GM19099 (cell line): ENCODE measurements around the gene AMBRA1.

ENCODE experiments used
- POLR2A ChIP-seq: IDR thresholded peaks from 3 replicates; pipeline ENCODE4 v1.6.1; 2011; ENCODE audit warnings: low read depth; ENCODE audit not compliant: insufficient read length; ENCODE audit errors: extremely low read depth

AMBRA1 gene

GRCh38 chr11:46381048-46381818 lies 212.6 kb downstream of the AMBRA1 start, which contains the start of gene MDK:
Gene MDK (plus strand): TSS chr11:46381669. CDS start chr11:46382058, 389 bp downstream.
- TF ChIP-seq POLR2A: no peak

DNA sequence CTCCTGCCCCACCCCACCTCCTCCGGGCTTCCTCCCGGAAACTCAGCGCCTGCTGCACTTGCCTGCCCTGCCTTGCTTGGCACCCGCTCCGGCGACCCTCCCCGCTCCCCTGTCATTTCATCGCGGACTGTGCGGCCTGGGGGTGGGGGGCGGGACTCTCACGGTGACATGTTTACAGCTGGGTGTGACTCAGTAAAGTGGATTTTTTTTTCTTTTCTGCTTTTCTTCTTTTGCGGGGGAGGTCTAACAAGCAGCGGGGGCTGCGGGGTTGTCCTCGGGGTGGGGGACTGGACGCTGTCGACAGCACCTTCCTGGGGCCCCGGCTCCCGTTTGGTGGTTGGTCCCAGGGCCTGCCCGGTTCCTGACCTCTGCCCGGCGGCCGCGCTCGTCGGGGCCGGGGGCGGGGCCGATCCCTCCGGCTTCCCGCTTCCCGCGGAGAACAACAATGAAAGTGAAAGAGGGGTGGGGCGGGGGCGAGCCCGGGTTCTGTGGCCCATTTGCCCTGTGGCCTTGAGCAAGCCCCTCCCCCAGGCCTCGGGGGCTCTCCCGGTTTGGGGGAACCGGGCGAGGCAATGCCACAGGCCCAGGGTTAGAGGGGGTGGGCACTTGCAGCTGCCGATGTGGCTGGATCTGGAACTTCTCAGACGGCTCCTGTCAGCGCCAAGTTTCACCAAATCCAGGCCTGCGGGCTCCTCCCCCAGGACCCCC lies 213.3 kb downstream of the AMBRA1 start:
- TF ChIP-seq POLR2A: no peak

- TF ChIP-seq POLR2A: no peak
These were observed 214.9 kb downstream of the AMBRA1 start for GRCh38 chr11:46378811-46379481.

GRCh38 chr11:46378296-46378695 lies 215.5 kb downstream of the AMBRA1 start:
- no peak for TF ChIP-seq POLR2A

- TF ChIP-seq POLR2A: no peak
These were observed 216.0 kb downstream of the AMBRA1 start for GRCh38 chr11:46377831-46378230.

GRCh38 chr11:46377290-46377689 lies 216.5 kb downstream of the AMBRA1 start:
- no peak for TF ChIP-seq POLR2A

DNA sequence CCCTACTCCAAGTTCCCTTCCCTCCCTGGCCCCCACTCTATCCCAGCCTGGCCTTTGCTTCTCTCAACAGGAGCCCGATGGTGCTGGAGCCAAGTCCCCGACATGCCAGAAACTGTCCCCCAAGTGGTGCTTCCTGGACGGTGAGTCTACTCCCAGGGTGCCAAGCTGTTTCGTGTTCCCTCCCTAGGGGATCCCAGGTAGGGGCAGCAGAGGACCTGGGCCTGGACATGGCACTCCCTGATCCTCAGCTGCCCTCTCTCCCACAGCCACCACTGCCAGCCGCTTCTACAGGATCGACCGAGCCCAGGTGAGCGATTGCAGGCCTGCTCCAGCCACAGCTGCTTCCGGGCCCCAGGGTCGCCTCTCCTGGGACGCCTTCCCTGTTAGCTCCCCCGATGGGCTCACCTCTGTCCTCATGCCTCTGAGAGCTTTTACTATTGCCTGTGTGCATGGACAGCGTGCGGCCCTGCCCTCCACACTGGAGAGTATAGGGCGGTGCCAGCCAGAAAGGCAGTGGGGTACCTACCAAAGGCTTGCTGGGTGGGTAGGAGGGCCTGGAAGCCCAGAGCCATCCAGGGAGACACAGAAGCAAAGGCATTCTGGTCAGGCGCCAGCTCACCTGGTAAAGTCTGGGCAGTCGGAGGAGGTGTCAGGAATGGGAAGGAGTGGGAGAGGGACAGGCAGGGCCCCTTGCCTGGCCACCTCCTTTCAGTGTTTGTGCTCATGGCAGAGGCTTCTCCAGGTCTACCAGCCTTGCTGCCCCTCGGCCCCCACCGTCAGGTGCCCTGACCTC lies 217.4 kb downstream of the AMBRA1 start:
- no peak for TF ChIP-seq POLR2A

DNA sequence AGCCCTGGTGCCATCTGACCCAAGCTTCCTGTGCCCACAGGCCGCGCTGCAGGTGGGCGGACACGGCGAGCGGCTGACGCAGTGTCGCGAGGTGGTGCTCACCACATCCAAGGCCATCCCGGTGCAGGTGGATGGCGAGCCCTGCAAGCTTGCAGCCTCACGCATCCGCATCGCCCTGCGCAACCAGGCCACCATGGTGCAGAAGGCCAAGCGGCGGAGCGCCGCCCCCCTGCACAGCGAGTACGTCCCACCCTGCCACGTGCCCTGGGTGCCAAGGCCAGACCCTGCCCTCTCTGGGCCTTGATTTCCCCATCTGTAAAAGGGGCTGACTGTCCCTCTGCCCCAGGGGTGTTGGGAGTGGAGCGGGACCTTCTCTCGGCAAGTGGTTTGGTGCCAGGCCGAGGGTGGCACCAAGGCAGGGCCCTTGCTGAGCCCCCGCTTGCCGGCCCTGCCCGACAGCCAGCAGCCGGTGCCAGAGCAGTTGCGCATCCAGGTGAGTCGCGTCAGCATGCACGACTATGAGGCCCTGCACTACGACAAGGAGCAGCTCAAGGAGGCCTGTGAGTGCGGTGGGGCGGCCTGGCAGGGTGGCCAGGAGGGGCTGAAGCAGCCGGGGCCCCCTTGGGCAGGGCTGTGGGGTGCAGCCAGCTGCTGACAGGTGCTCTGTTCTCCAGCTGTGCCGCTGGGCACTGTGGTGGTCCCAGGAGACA lies 218.3 kb downstream of the AMBRA1 start:
- TF ChIP-seq POLR2A: no peak

DNA sequence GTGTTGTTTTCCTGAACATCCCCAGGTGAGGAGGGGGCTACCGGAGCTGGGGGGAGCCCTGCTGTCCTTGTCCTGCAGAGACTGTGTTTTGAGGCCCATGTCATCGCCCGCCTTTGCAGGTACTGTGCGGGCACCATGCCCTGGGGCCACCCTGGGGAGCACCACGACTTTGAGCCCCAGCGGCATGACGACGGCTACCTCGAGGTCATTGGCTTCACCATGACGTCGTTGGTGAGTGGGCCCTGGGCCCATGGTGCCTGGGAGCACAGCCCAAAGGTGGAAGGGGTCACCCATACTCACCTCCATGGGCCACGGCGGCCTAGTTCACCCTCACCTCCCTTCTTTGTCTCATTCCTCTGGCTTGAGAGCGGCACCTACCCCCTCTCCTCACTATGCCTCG lies 219.0 kb downstream of the AMBRA1 start:
- TF ChIP-seq POLR2A: no peak

DNA sequence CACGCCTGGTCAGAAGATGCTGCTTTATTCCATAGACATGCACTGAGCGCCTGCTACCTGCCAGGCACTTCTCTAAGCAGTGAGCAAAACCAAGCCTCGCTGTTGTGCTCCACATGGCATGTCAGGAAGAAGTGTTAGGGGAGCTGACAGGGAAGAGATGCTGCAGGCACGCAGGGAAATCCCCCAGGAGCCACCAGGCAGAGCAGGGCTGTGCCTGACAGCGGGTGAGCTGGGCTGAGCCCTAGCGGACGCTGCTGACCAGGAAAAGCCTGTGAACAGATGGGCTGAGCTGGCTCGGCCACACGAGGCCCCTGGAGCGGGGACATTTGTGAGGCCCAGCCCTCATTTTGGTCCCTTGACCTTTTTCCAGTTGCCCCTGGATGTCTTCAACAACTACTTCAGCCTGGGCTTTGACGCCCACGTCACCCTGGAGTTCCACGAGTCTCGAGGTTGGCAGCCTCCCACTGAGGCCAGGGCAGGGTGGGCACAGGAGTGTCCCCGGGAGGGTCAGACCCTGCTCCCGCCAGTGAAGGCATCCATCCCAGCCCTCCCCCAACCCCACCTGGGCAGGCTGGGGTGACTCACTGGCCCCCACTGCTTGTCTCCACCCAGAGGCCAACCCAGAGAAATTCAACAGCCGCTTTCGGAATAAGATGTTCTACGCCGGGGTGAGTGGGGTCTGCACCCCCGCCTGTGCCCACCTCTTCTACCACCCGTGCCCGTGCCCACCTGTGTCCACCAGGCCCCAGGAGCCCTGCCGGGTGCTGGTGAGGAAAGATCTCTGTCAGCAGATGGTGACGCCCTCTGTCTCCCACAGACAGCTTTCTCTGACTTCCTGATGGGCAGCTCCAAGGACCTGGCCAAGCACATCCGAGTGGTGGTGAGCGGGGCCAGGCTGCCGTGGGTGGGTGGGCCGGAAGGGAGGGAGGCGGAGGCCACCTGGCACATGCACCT lies 219.8 kb downstream of the AMBRA1 start:
- TF ChIP-seq POLR2A: no peak

- no peak for TF ChIP-seq POLR2A
These were observed 221.7 kb downstream of the AMBRA1 start for GRCh38 chr11:46372086-46372485.

DNA sequence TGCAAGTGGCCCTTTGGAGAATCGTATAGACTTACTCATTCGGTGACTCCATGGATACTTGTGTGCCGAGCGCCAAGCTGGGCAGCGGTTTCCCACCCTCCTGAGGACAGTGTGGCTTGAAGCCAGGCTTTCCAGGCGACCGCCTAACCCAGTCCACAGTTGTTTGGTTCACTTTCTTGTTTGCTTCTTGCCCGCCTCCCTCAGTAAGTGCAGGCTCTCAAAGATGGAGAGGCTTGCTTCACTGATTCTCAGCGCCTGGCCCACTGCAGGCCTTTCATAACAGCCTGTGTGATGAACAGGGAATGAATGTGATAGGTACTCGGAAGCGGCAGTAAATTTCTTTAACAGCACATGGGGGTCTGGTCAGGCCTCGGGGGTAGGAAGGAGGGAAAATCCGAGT lies 223.6 kb downstream of the AMBRA1 start:
- TF ChIP-seq POLR2A: no peak

DNA sequence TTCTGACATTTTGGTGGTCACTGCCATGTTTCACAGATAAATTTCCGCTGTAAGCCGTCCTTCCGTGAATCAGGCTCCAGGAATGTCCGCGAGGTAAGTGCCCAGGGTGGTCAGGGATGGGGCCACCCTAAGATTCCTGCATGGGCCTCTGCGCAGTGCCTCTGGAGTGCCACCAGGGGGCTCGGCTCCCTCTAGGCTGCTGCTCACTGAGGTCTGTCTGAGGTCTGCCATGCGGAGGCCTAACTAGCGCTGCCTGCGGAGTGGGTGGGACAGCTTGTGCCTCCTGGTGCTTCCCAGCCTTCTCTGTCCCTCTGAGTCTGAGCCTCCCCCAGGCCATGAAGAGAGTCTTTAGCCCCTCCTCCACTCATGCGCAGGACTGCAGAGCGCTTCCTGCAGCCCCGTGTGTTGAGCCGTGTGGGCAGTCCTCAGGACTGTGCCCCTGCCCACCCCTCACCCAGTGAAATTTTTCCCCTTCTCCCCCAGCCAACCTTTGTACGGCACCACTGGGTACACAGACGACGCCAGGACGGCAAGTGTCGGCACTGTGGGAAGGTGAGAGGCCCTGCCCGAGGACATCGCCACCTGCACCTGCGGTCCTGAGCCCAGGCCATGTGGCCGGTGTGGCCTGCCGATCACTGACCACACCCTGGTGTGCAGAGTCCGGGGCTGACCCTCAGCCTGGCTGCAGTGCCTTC lies 224.2 kb downstream of the AMBRA1 start:
- no peak for TF ChIP-seq POLR2A
